ENCODE data around the gene BBX.

The BBX gene

GRCh38 chr3:107791450-107791849 lies 268.7 kb downstream of the BBX start:
- Histone ChIP-seq H3K4me2 (ENCODE audit: low read length) (no peak overlapping the region), H3K36me3 (ENCODE audit: insufficient read depth, low read length) (peaks cover 6% of the 10 kb centered on the region), H3K9me3 (replicated peaks; ENCODE audit: low read length) (no peaks in the 10 kb centered on the region), H3K4me3 (ENCODE audit: low read length) (no peak overlapping the region), H3K9ac (ENCODE audit: low read depth, low read length) (no peak overlapping the region), H3K4me1 (ENCODE audit: control insufficient read depth, insufficient read depth, low read length) (no peaks in the 10 kb centered on the region), H3K27me3 (ENCODE audit: control insufficient read depth, insufficient read depth, low read length) (no peaks in the 10 kb centered on the region)

GRCh38 chr3:107794664-107795443 lies 272.1 kb downstream of the BBX start:
- Histone ChIP-seq H3K36me3 (ENCODE audit: insufficient read depth, low read length) (peaks cover 11% of the 10 kb centered on the region), H3K4me2 (ENCODE audit: low read length) (no peak overlapping the region), H3K27me3 (ENCODE audit: control insufficient read depth, insufficient read depth, low read length) (no peaks in the 10 kb centered on the region), H3K4me1 (ENCODE audit: control insufficient read depth, insufficient read depth, low read length) (peaks cover 14% of the 10 kb centered on the region), H3K9ac (ENCODE audit: low read depth, low read length) (no peak overlapping the region), H3K9me3 (replicated peaks; ENCODE audit: low read length) (no peaks in the 10 kb centered on the region), H3K4me3 (ENCODE audit: low read length) (no peak overlapping the region)

- H3K9me3 ChIP-seq (replicated peaks; ENCODE audit: low read length), result no peaks in the 10 kb centered on the region
- H3K36me3 ChIP-seq (ENCODE audit: insufficient read depth, low read length), result peaks cover 9% of the 10 kb centered on the region
- H3K9ac ChIP-seq (ENCODE audit: low read depth, low read length), result no peak overlapping the region
- no peaks in the 10 kb centered on the region for H3K27me3 ChIP-seq (ENCODE audit: control insufficient read depth, insufficient read depth, low read length)
- H3K4me1 ChIP-seq (ENCODE audit: control insufficient read depth, insufficient read depth, low read length), result peaks cover 14% of the 10 kb centered on the region
- H3K4me2 ChIP-seq (ENCODE audit: low read length), result no peak overlapping the region
- H3K4me3 ChIP-seq (ENCODE audit: low read length), result no peak overlapping the region
Measured at GRCh38 chr3:107795514-107796094, 272.8 kb downstream of the BBX start.

- H3K27me3 ChIP-seq (ENCODE audit: control insufficient read depth, insufficient read depth, low read length), result no peaks in the 10 kb centered on the region
- peaks cover 21% of the 10 kb centered on the region for H3K36me3 ChIP-seq (ENCODE audit: insufficient read depth, low read length)
- peaks cover 14% of the 10 kb centered on the region for H3K4me1 ChIP-seq (ENCODE audit: control insufficient read depth, insufficient read depth, low read length)
- H3K4me3 ChIP-seq (ENCODE audit: low read length), result no peak overlapping the region
- no peaks in the 10 kb centered on the region for H3K9me3 ChIP-seq (replicated peaks; ENCODE audit: low read length)
- no peak overlapping the region for H3K4me2 ChIP-seq (ENCODE audit: low read length)
- no peak overlapping the region for H3K9ac ChIP-seq (ENCODE audit: low read depth, low read length)
Measured at GRCh38 chr3:107796791-107797190, 274.0 kb downstream of the BBX start.

- H3K9ac ChIP-seq (ENCODE audit: low read depth, low read length), result no peak overlapping the region
- H3K27me3 ChIP-seq (ENCODE audit: control insufficient read depth, insufficient read depth, low read length), result no peaks in the 10 kb centered on the region
- H3K9me3 ChIP-seq (replicated peaks; ENCODE audit: low read length), result no peaks in the 10 kb centered on the region
- H3K4me2 ChIP-seq (ENCODE audit: low read length), result no peak overlapping the region
- peaks cover 29% of the 10 kb centered on the region for H3K36me3 ChIP-seq (ENCODE audit: insufficient read depth, low read length)
- H3K4me1 ChIP-seq (ENCODE audit: control insufficient read depth, insufficient read depth, low read length), result peaks cover 14% of the 10 kb centered on the region
- no peak overlapping the region for H3K4me3 ChIP-seq (ENCODE audit: low read length)
Measured at GRCh38 chr3:107797586-107797985, 274.8 kb downstream of the BBX start.

GRCh38 chr3:107798381-107798780 lies 275.6 kb downstream of the BBX start:
- Histone ChIP-seq H3K4me2 (ENCODE audit: low read length) (no peak overlapping the region), H3K9me3 (replicated peaks; ENCODE audit: low read length) (no peaks in the 10 kb centered on the region), H3K4me1 (ENCODE audit: control insufficient read depth, insufficient read depth, low read length) (peaks cover 14% of the 10 kb centered on the region), H3K9ac (ENCODE audit: low read depth, low read length) (no peak overlapping the region), H3K36me3 (ENCODE audit: insufficient read depth, low read length) (peaks cover 32% of the 10 kb centered on the region), H3K4me3 (ENCODE audit: low read length) (no peak overlapping the region), H3K27me3 (ENCODE audit: control insufficient read depth, insufficient read depth, low read length) (no peaks in the 10 kb centered on the region)

GRCh38 chr3:107800710-107801109 lies 277.9 kb downstream of the BBX start:
- Histone ChIP-seq H3K36me3 (ENCODE audit: insufficient read depth, low read length) (peaks cover 38% of the 10 kb centered on the region), H3K4me3 (ENCODE audit: low read length) (no peak overlapping the region), H3K4me2 (ENCODE audit: low read length) (no peak overlapping the region)

GRCh38 chr3:107803170-107803569 lies 280.4 kb downstream of the BBX start:
- Histone ChIP-seq H3K27me3 (ENCODE audit: control insufficient read depth, insufficient read depth, low read length) (no peaks in the 10 kb centered on the region), H3K4me1 (ENCODE audit: control insufficient read depth, insufficient read depth, low read length) (peaks cover 4% of the 10 kb centered on the region), H3K36me3 (ENCODE audit: insufficient read depth, low read length) (peaks cover 52% of the 10 kb centered on the region), H3K4me2 (ENCODE audit: low read length) (no peak overlapping the region), H3K4me3 (ENCODE audit: low read length) (no peak overlapping the region), H3K9ac (ENCODE audit: low read depth, low read length) (no peak overlapping the region), H3K9me3 (replicated peaks; ENCODE audit: low read length) (no peaks in the 10 kb centered on the region)

More at GRCh38 chr3:107800710-107801109, 277.9 kb downstream of the BBX start:
- no peak overlapping the region for H3K9ac ChIP-seq (ENCODE audit: low read depth, low read length)
- no peaks in the 10 kb centered on the region for H3K27me3 ChIP-seq (ENCODE audit: control insufficient read depth, insufficient read depth, low read length)
- H3K4me1 ChIP-seq (ENCODE audit: control insufficient read depth, insufficient read depth, low read length), result peaks cover 14% of the 10 kb centered on the region
- H3K9me3 ChIP-seq (replicated peaks; ENCODE audit: low read length), result no peaks in the 10 kb centered on the region

- H3K4me1 ChIP-seq (ENCODE audit: control insufficient read depth, insufficient read depth, low read length), result peaks cover 9% of the 10 kb centered on the region
- no peak overlapping the region for H3K9ac ChIP-seq (ENCODE audit: low read depth, low read length)
- H3K27me3 ChIP-seq (ENCODE audit: control insufficient read depth, insufficient read depth, low read length), result no peaks in the 10 kb centered on the region
- peaks cover 39% of the 10 kb centered on the region for H3K36me3 ChIP-seq (ENCODE audit: insufficient read depth, low read length)
- H3K4me2 ChIP-seq (ENCODE audit: low read length), result no peak overlapping the region
- H3K4me3 ChIP-seq (ENCODE audit: low read length), result no peak overlapping the region
- H3K9me3 ChIP-seq (replicated peaks; ENCODE audit: low read length), result no peaks in the 10 kb centered on the region
Measured at GRCh38 chr3:107806021-107806420, 283.3 kb downstream of the BBX start.

- peaks cover 34% of the 10 kb centered on the region for H3K36me3 ChIP-seq (ENCODE audit: insufficient read depth, low read length)
Measured at GRCh38 chr3:107806536-107806935, 283.8 kb downstream of the BBX start.

GRCh38 chr3:107810171-107811071 lies 287.7 kb downstream of the BBX start:
- H3K27me3 ChIP-seq (ENCODE audit: control insufficient read depth, insufficient read depth, low read length), result no peaks in the 10 kb centered on the region
- H3K4me1 ChIP-seq (ENCODE audit: control insufficient read depth, insufficient read depth, low read length), result peaks cover 15% of the 10 kb centered on the region
- H3K4me2 ChIP-seq (ENCODE audit: low read length), result peak overlapping the region; percentile 10
- H3K9me3 ChIP-seq (replicated peaks; ENCODE audit: low read length), result no peaks in the 10 kb centered on the region
- peaks cover 16% of the 10 kb centered on the region for H3K36me3 ChIP-seq (ENCODE audit: insufficient read depth, low read length)
- no peak overlapping the region for H3K4me3 ChIP-seq (ENCODE audit: low read length)
- H3K9ac ChIP-seq (ENCODE audit: low read depth, low read length), result no peak overlapping the region

More at GRCh38 chr3:107806536-107806935, 283.8 kb downstream of the BBX start:
- Histone ChIP-seq H3K9me3 (replicated peaks; ENCODE audit: low read length) (no peaks in the 10 kb centered on the region), H3K4me2 (ENCODE audit: low read length) (no peak overlapping the region), H3K4me1 (ENCODE audit: control insufficient read depth, insufficient read depth, low read length) (peaks cover 9% of the 10 kb centered on the region), H3K27me3 (ENCODE audit: control insufficient read depth, insufficient read depth, low read length) (no peaks in the 10 kb centered on the region), H3K9ac (ENCODE audit: low read depth, low read length) (no peak overlapping the region), H3K4me3 (ENCODE audit: low read length) (no peak overlapping the region)

Measured in skeletal muscle satellite cell (primary cell).